ENCODE measurements around the gene DPP6.

DPP6 gene

GRCh38 chr7:154568346-154568745 lies 516.1 kb downstream of the DPP6 start:
- no peak for DNase-seq

GRCh38 chr7:154569916-154570315 lies 517.7 kb downstream of the DPP6 start:
- DNase-seq = no peak

- no peak for DNase-seq
Measured at GRCh38 chr7:154571772-154572171, 519.6 kb downstream of the DPP6 start.

GRCh38 chr7:154574235-154574634 lies 522.0 kb downstream of the DPP6 start:
- DNase-seq = no peak

- no peak for DNase-seq
Measured at GRCh38 chr7:154575497-154575896, 523.3 kb downstream of the DPP6 start.

GRCh38 chr7:154576604-154577003 lies 524.4 kb downstream of the DPP6 start:
- no peak for DNase-seq

GRCh38 chr7:154577141-154577873 lies 525.1 kb downstream of the DPP6 start:
- DNase-seq = no peak

- DNase-seq = no peak
Measured at GRCh38 chr7:154578336-154578735, 526.1 kb downstream of the DPP6 start.

- no peak for DNase-seq
Measured at GRCh38 chr7:154579711-154580110, 527.5 kb downstream of the DPP6 start.

GRCh38 chr7:154581251-154581890 lies 529.2 kb downstream of the DPP6 start:
- no peak for DNase-seq

- no peak for DNase-seq
Measured at GRCh38 chr7:154583454-154583853, 531.3 kb downstream of the DPP6 start.

- DNase-seq = no peak
Measured at GRCh38 chr7:154584352-154585252, 532.4 kb downstream of the DPP6 start.

GRCh38 chr7:154587792-154588191 lies 535.6 kb downstream of the DPP6 start:
- no peak for DNase-seq

- DNase-seq = no peak
Measured at GRCh38 chr7:154591544-154591943, 539.3 kb downstream of the DPP6 start.

GRCh38 chr7:154592388-154592787 lies 540.2 kb downstream of the DPP6 start:
- DNase-seq = no peak

- DNase-seq = no peak
Measured at GRCh38 chr7:154598396-154598795, 546.2 kb downstream of the DPP6 start.

- DNase-seq = no peak
Measured at GRCh38 chr7:154598864-154599263, 546.7 kb downstream of the DPP6 start.

GRCh38 chr7:154610903-154611302 lies 558.7 kb downstream of the DPP6 start:
- no peak for DNase-seq

GRCh38 chr7:154613811-154614210 lies 561.6 kb downstream of the DPP6 start:
- no peak for DNase-seq

GRCh38 chr7:154620141-154620755 lies 568.0 kb downstream of the DPP6 start:
- no peak for DNase-seq

- DNase-seq = no peak
Measured at GRCh38 chr7:154623399-154623798, 571.2 kb downstream of the DPP6 start.

GRCh38 chr7:154627646-154628290 lies 575.6 kb downstream of the DPP6 start:
- DNase-seq = no peak

- no peak for DNase-seq
Measured at GRCh38 chr7:154628556-154628955, 576.4 kb downstream of the DPP6 start.

All from suppressor macrophage treated with lipopolysaccharide for 4 hours (primary cell).